Ammon's horn (tissue), 1 donor: ENCODE measurements around the gene CTSG.
"Not testable (repeated sequence)": the region's sequence is repeated elsewhere in the genome, so short reads cannot be mapped to it uniquely, and the experiment has no call there.

ENCODE experiments used
- DNase-seq: peaks from one replicate; pipeline ENCODE4 v3.0.0-alpha.2; 2016; ENCODE audit warnings: low spot score

Gene CTSG

GRCh38 chr14:24576182-24576581, at the start of gene CTSG:
TSS of gene CTSG (minus strand) at chr14:24576250. CDS start at chr14:24576223, 27 bp downstream.
- DNase-seq: no peak

- DNase-seq: no peak
Observed at GRCh38 chr14:24613747-24614146, 37.7 kb upstream of the CTSG start.

- no peak for DNase-seq
Observed at GRCh38 chr14:24613241-24613640, 37.2 kb upstream of the CTSG start.

GRCh38 chr14:24612196-24612595, 36.1 kb upstream of the CTSG start:
- no peak for DNase-seq

DNA sequence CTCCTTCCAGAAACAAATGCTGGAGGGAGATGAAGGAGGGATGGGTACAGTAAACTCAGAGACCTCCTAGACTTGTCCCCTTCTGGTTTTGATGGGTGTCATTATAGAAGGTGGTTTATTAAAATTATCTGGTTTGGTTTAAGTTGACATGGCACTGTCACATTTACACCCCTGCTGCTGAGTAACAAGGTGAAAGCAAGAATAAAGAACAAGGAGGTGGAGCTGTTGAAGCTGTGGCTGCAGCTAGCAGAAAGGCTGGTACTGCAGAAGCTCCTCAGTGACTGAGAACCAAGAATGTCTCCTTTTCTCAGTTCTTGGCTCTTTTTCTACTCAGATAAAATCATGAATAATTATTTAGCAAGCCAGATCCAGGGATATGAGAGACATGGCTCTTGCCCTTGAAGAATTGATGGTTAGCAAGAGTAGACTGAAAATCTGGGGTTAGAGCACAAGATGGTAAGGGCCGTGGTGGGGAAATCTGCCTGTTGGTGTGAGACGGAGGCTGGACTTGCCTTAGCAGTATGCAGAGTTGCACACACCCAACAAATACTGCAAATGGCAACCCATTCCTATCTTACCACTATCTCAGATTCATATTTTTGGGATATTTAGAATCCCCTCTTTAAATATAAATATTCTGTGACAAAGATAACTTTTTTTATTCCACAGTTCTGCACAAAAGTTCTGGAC, 33.8 kb upstream of the CTSG start, which contains the start of gene GZMH:
GZMH (minus strand) TSS at position 31 of the 690 bp plus-strand sequence. CDS start 72 bp downstream, outside the sequence.
- no peak for DNase-seq

DNA sequence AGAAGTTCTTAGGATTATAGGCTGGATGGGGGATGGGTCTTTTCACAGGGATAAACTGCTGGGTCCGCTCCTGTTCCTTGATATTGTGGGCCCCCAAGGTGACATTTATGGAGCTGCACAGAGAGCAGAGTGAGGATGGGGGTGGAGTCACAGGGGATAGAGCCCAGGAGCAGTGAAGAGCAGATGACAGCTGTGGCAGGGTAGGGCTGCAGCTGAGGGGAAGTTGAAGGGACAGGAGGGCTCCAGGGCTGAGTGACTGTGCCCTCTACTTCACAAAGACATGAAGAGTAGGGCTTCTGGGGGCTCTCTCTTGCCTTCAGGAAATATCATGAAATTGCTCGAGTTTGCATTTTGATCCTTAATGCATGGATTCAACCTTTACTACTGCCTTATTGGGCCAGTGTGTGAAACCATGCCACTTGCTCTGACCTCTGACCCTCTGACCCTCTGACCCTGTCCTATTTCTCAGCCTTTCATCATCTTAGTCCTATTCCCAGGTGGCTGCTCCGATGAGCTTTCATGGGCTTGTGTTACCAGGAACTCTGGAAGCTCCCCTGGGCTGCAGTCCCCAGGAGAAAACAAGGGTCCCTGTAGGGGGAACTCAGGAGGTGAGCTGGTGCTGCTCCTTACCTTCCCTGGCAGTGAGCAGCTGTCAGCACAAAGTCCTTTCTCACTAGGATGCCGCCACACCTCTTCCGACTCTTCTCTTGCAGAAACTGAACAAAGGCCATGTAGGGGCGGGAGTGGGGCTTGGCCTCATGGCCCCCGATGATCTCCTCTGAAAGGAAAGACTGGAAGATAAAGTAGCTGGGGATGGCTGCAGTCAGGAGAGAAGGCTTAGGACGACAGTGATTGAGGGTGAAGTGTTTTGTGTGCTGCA, 31.8 kb upstream of the CTSG start:
- DNase-seq: no peak

DNA sequence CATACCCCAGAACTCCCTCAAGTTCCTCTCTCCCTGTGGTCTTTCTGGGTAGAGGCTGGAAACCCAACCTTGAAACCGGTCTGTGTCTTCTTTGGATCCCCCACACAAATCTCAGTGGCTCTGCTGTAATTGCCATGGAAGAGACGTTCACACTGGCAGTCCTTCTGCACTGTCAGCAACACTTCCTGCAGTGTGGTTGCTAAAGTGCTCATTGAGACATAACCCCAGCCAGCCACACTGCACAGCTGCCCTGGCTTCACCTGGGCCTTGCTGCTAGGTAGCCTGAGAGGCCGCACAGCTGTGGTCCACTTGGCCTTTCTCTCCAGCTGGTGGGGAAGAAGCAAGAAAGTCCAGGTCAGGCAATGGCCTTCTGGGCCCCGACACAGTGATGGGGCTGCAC, 31.0 kb upstream of the CTSG start:
- no peak for DNase-seq

DNA sequence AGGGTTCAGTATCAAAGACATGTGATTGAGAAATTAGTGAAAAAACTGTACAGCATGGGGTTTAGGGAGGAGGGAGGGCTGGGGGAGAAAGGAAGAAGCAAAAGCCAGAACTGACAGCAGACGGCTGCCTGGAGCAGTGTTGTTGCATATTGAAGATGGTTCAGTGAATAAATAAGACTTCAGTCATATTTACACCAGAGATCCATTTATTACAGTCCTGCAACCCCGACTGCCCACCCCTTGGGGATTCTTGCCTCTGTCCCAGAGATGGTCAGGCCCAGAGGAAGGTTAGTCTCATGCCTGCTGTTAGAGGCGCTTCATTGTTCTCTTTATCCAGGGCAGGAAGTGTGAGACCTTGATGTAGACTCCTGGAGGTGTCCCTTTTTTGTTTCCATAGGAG, 30.2 kb upstream of the CTSG start:
- DNase-seq: no peak

GRCh38 chr14:24605435-24606190, 29.6 kb upstream of the CTSG start:
- no peak for DNase-seq

GRCh38 chr14:24597403-24597802, 21.4 kb upstream of the CTSG start:
- DNase-seq: no peak

- DNase-seq: no peak
Observed at GRCh38 chr14:24595073-24595808, 19.2 kb upstream of the CTSG start.

GRCh38 chr14:24591004-24591403, 15.0 kb upstream of the CTSG start:
- DNase-seq: not testable (repeated sequence)

DNA sequence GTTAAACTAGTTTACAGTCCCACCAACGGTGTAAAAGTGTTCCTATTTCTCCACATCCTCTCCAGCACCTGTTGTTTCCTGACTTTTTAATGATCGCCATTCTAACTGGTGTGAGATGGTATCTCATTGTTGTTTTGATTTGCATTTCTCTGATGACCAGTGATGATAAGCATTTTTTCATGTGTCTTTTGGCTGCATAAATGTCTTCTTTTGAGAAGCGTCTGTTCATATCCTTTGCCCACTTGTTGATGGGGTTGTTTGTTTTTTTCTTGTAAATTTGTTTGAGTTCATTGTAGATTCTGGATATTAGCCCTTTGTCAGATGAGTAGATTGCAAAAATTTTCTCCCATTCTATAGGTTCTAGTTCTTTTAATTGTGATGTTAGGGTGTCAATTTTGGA, 8.4 kb upstream of the CTSG start:
- DNase-seq: not testable (repeated sequence)

GRCh38 chr14:24578558-24578957, 2.5 kb upstream of the CTSG start:
- DNase-seq: no peak

DNA sequence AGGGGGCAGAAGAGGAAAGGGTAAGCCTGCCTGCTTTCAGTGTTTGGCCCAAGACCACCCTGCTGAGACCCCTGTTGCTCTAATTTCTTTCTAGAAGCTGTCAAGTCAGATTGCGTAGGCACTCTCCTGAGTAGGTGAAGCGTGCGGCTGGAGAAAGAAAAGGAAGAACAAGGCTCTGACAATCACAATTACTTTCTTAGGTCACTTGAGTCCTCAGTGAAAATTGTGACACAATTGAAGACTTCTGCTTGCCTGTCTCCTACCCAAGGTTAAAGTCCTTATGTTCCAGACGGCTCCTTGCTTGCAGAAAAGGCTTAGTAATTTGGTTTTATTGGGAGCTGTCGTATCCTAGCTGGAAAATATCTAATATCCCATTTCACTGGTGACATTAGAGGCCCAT, 721 bp upstream of the CTSG start:
- DNase-seq: no peak

- DNase-seq: no peak
Observed at GRCh38 chr14:24574206-24574774, 1.8 kb downstream of the CTSG start.

- no peak for DNase-seq
Observed at GRCh38 chr14:24566318-24566717, 9.7 kb downstream of the CTSG start.

GRCh38 chr14:24565766-24566165, 10.3 kb downstream of the CTSG start:
- no peak for DNase-seq

- DNase-seq: no peak
Observed at GRCh38 chr14:24563505-24563904, 12.5 kb downstream of the CTSG start.

DNA sequence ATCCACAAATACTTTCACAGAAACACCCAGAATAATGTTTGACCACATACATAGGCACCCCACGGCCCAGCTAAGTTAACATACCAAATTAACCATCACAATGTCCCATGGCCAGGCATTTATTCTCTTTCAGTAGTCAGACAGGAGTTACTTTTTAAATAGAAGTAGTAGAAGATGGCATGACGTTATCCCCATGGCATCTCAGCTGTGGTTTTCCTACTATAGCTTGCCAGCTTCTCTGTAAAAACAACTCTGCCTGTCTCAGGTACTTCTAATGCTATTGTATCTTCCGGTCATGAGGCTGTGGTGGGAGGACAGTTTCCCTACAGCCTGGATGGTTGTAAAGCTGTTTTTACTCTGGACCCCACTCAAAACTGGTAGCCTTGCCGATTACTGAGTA, 19.3 kb downstream of the CTSG start:
- DNase-seq: no peak

GRCh38 chr14:24549064-24549463, 27.0 kb downstream of the CTSG start:
- not testable (repeated sequence) for DNase-seq
